ENCODE results near the gene GABARAP. TPM values are rescaled to one million over a fixed set of nuclear protein-coding genes. Genes with fewer than 3 reads are reported as not detected.

Gene GABARAP
- total RNA-seq, 1 experiment from 2014 or later, result 226 TPM

GRCh38 chr17:7234083-7234951 lies 7.9 kb downstream of the GABARAP start, which contains the start of gene DVL2:
Gene DVL2 (minus strand): TSS chr17:7234517. CDS start chr17:7234262, 255 bp downstream.
- Mint-ChIP-seq H3K27ac (ENCODE audit: low read depth, unreplicated experiment) (peak within 1 kb of the TSS; percentile 94), H3K4me3 (ENCODE audit: unreplicated experiment) (peak within 1 kb of the TSS; percentile 91), H3K36me3 (ENCODE audit: insufficient read depth, unreplicated experiment) (peaks cover 76% of the 10 kb centered on the region), H3K27me3 (ENCODE audit: insufficient read depth, unreplicated experiment) (no peaks in the 10 kb centered on the region), H3K4me1 (ENCODE audit: insufficient read depth, unreplicated experiment) (peaks cover 30% of the 10 kb centered on the region), H3K9me3 (ENCODE audit: unreplicated experiment) (no peaks in the 10 kb centered on the region)
- peak; percentile 92 for DNase-seq (ENCODE audit: unreplicated experiment)
- ChIA-PET CTCF (interaction anchor here (0.5 to 1.7 kb wide), 4 partner anchors 9 to 152 kb away, joined by 3 to 9 read pairs (median 4); partner anchors contain the start of genes ACADVL, ASGR1 and DLG4), POLR2A (interaction anchor here (0.7 to 14.3 kb wide), 14 partner anchors 9 to 727 kb away, joined by 3 to 278 read pairs (median 5); partner anchors contain the start of genes ACADVL, CTDNEP1, DLG4 and ELP5)
- no peak for TF ChIP-seq CTCF (IDR thresholded peaks at IDR 0.05; ENCODE audit: unreplicated experiment)
- TSS peak; percentile 16 for BruUV-seq (replicated peaks)
- intact Hi-C loops (cut with micrococcal nuclease), result no loop called here

GRCh38 chr17:7233701-7234082 lies 8.6 kb downstream of the GABARAP start:
- ChIA-PET POLR2A (interaction anchor here (0.8 to 14.3 kb wide), 9 partner anchors 9 to 198 kb away, joined by 4 to 278 read pairs (median 7); partner anchors contain the start of genes ACADVL, CTDNEP1, DLG4 and ELP5), CTCF (interaction anchor here (0.7 to 1.7 kb wide), 3 partner anchors 10 to 151 kb away, joined by 3 to 9 read pairs (median 4); partner anchors contain the start of genes ACADVL and DLG4)
- no peak for TF ChIP-seq CTCF (IDR thresholded peaks at IDR 0.05; ENCODE audit: unreplicated experiment)
- H3K27ac Mint-ChIP-seq (ENCODE audit: low read depth, unreplicated experiment), result peak overlapping the region; percentile 94
- peak overlapping the region; percentile 91 for H3K4me3 Mint-ChIP-seq (ENCODE audit: unreplicated experiment)
- no peaks in the 10 kb centered on the region for H3K9me3 Mint-ChIP-seq (ENCODE audit: unreplicated experiment)
- DNase-seq (ENCODE audit: unreplicated experiment), result no peak
- peaks cover 76% of the 10 kb centered on the region for H3K36me3 Mint-ChIP-seq (ENCODE audit: insufficient read depth, unreplicated experiment)
- H3K27me3 Mint-ChIP-seq (ENCODE audit: insufficient read depth, unreplicated experiment), result no peaks in the 10 kb centered on the region
- BruUV-seq (replicated peaks), result no TSS peak
- intact Hi-C loops (cut with micrococcal nuclease), result no loop called here
- H3K4me1 Mint-ChIP-seq (ENCODE audit: insufficient read depth, unreplicated experiment), result peaks cover 30% of the 10 kb centered on the region

- Mint-ChIP-seq H3K36me3 (ENCODE audit: insufficient read depth, unreplicated experiment) (peaks cover 86% of the 10 kb centered on the region), H3K27ac (ENCODE audit: low read depth, unreplicated experiment) (no peak overlapping the region), H3K9me3 (ENCODE audit: unreplicated experiment) (no peaks in the 10 kb centered on the region), H3K27me3 (ENCODE audit: insufficient read depth, unreplicated experiment) (no peaks in the 10 kb centered on the region), H3K4me3 (ENCODE audit: unreplicated experiment) (peak overlapping the region; percentile 91), H3K4me1 (ENCODE audit: insufficient read depth, unreplicated experiment) (peaks cover 35% of the 10 kb centered on the region)
- no peak for DNase-seq (ENCODE audit: unreplicated experiment)
- intact Hi-C loops (cut with micrococcal nuclease), result no loop called here
- CTCF ChIA-PET, result interaction anchor here (0.7 to 1.4 kb wide), 2 partner anchors 9 to 12 kb away, joined by 3 to 5 read pairs; no protein-coding TSS in a partner anchor
- TF ChIP-seq CTCF (IDR thresholded peaks at IDR 0.05; ENCODE audit: unreplicated experiment), result no peak
- POLR2A ChIA-PET, result interaction anchor here (3.5 to 14.3 kb wide), 2 partner anchors 11 kb away, joined by 35 to 278 read pairs; partner anchors contain the start of genes ACADVL, DLG4 and GABARAP
- TSS peak; percentile 6 for BruUV-seq (replicated peaks)
Observed at GRCh38 chr17:7232114-7232513, 10.1 kb downstream of the GABARAP start.

GRCh38 chr17:7229504-7229903 lies 12.7 kb downstream of the GABARAP start:
- peaks cover 78% of the 10 kb centered on the region for H3K36me3 Mint-ChIP-seq (ENCODE audit: insufficient read depth, unreplicated experiment)
- H3K27ac Mint-ChIP-seq (ENCODE audit: low read depth, unreplicated experiment), result peak overlapping the region; percentile 84
- no peak for TF ChIP-seq CTCF (IDR thresholded peaks at IDR 0.05; ENCODE audit: unreplicated experiment)
- no TSS peak for BruUV-seq (replicated peaks)
- POLR2A ChIA-PET, result interaction anchor here (0.8 to 14.3 kb wide), 2 partner anchors 8 to 67 kb away, joined by 3 to 278 read pairs; partner anchors contain the start of genes ACADVL and DLG4
- no peak for DNase-seq (ENCODE audit: unreplicated experiment)
- CTCF ChIA-PET, result interaction anchor here (1.1 kb wide), 1 partner anchor 183 kb away, joined by 4 read pairs; no protein-coding TSS in a partner anchor
- H3K4me3 Mint-ChIP-seq (ENCODE audit: unreplicated experiment), result no peak overlapping the region
- intact Hi-C loops (cut with micrococcal nuclease), result no loop called here
- H3K9me3 Mint-ChIP-seq (ENCODE audit: unreplicated experiment), result no peaks in the 10 kb centered on the region
- H3K27me3 Mint-ChIP-seq (ENCODE audit: insufficient read depth, unreplicated experiment), result no peaks in the 10 kb centered on the region
- H3K4me1 Mint-ChIP-seq (ENCODE audit: insufficient read depth, unreplicated experiment), result peaks cover 18% of the 10 kb centered on the region
